ENCODE measurements around the gene GRB2. TPM values are rescaled to one million over a fixed set of nuclear protein-coding genes. Genes with fewer than 3 reads are reported as not detected.

The GRB2 gene
- total RNA-seq, 2 donors from 2014 or later = 120 to 144 TPM

GRCh38 chr17:75271233-75271954 is 134.1 kb downstream of the GRB2 start:
- Histone ChIP-seq H3K4me3 (peak overlapping the region; percentile 97), H3K4me1 (ENCODE audit: control insufficient read depth in 1 of 2, low read depth in 2 of 2) (peaks cover 12 to 25% of the 10 kb centered on the region in 2 donors), H3K36me3 (peaks cover 7% of the 10 kb centered on the region), H3K27ac (peak overlapping the region; percentile 71 to 87), H3K9me3 (no peaks in the 10 kb centered on the region), H3K27me3 (replicated peaks; ENCODE audit: insufficient read depth) (no peaks in the 10 kb centered on the region)
- DNase-seq (ENCODE audit: low spot score) (no peak), ATAC-seq (ENCODE audit: insufficient number of reproducible peaks, low FRiP score, low read depth) (peak; percentile 64)
- TF ChIP-seq CTCF (IDR thresholded peaks at IDR 0.05) = peak; percentile 75

GRCh38 chr17:75270966-75271232 is 134.6 kb downstream of the GRB2 start, which contains the start of gene MIF4GD:
TSS of gene MIF4GD (minus strand) at chr17:75271231. CDS start at chr17:75270195, 1,036 bp downstream.
- no peak for TF ChIP-seq CTCF (IDR thresholded peaks at IDR 0.05)
- Histone ChIP-seq H3K4me1 (ENCODE audit: control insufficient read depth in 1 of 2, low read depth in 2 of 2) (peaks cover 12 to 25% of the 10 kb centered on the region in 2 donors), H3K36me3 (peaks cover 12% of the 10 kb centered on the region), H3K27ac (peak within 1 kb of the TSS; percentile 97 to 99), H3K27me3 (replicated peaks; ENCODE audit: insufficient read depth) (no peaks in the 10 kb centered on the region), H3K4me3 (peak within 1 kb of the TSS; percentile 97), H3K9me3 (no peaks in the 10 kb centered on the region)
- DNase-seq (ENCODE audit: low spot score) = no peak
- no peak for ATAC-seq (ENCODE audit: insufficient number of reproducible peaks, low FRiP score, low read depth)

DNA sequence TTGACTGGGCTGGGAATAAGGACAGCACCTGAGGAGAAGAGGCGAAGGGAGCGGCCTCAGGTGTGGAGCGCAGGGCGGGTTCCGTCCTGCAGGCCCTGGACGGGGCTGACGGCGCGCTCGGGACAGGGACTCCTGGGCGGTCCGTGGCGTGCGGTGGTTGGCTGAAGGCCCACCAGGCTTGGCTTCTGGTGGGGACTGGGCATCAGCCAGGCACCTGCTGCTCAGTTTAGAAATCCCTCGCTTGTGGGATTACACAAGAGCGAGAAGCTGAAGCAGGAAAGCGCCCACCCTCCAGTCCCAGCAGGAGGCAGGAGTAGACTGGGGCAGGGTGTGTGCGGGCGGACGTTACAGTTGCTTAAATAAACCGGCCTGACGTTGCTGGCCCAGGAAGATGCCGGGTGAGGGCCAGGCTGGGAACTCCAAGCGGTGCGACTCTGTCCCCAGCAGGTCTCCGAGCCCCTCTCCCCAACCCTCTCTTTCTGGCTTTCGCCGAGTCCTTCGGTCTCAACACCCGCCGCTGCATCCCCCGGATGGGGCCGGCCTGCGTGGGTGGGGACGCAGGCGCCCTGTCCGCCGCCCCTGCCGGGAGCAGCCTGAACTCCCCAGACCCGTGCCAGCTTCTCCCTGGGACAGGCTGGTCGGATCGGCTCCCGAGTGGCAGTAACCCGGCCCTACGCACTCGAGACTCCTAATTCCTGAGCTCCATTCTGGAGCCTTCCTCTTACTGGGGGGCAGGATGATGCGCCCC is 135.1 kb downstream of the GRB2 start:
- no peaks in the 10 kb centered on the region for H3K9me3 ChIP-seq

GRCh38 chr17:75269844-75270217 is 135.6 kb downstream of the GRB2 start:
- no peaks in the 10 kb centered on the region for H3K9me3 ChIP-seq
- no peaks in the 10 kb centered on the region for H3K27me3 ChIP-seq (replicated peaks; ENCODE audit: insufficient read depth)
- H3K36me3 ChIP-seq = peaks cover 19% of the 10 kb centered on the region
- no peak for ATAC-seq (ENCODE audit: insufficient number of reproducible peaks, low FRiP score, low read depth)
- no peak for DNase-seq (ENCODE audit: low spot score)
- peak overlapping the region; percentile 97 for H3K4me3 ChIP-seq
- no peak for TF ChIP-seq CTCF (IDR thresholded peaks at IDR 0.05)
- peak overlapping the region; percentile 97 to 99 for H3K27ac ChIP-seq
- peaks cover 12 to 25% of the 10 kb centered on the region in 2 donors for H3K4me1 ChIP-seq (ENCODE audit: control insufficient read depth in 1 of 2, low read depth in 2 of 2)

More for the DNA sequence above, 135.1 kb downstream of the GRB2 start:
- Histone ChIP-seq H3K36me3 (peaks cover 17% of the 10 kb centered on the region), H3K4me1 (ENCODE audit: control insufficient read depth in 1 of 2, low read depth in 2 of 2) (peaks cover 12 to 25% of the 10 kb centered on the region in 2 donors), H3K27me3 (replicated peaks; ENCODE audit: insufficient read depth) (no peaks in the 10 kb centered on the region), H3K27ac (peak overlapping the region; percentile 97 to 99), H3K4me3 (peak overlapping the region; percentile 97)
- ATAC-seq (ENCODE audit: insufficient number of reproducible peaks, low FRiP score, low read depth) (peak; percentile 34), DNase-seq (ENCODE audit: low spot score) (no peak)
- peak; percentile 41 for TF ChIP-seq CTCF (IDR thresholded peaks at IDR 0.05)

Other genes with a start within 250 kb of the GRB2 start
- gene SUMO2, start 222.7 kb downstream of the GRB2 start, total RNA-seq = 10 to 100 TPM; 57.9 to 60.1 TPM
- 10 to 100 TPM; 30.3 to 39.3 TPM for gene NUP85, start 200.0 kb downstream of the GRB2 start, total RNA-seq
- gene GGA3, start 144.1 kb downstream of the GRB2 start, total RNA-seq = 10 to 100 TPM; 33.3 to 41.9 TPM
- gene MRPS7, start 143.8 kb downstream of the GRB2 start, total RNA-seq = 10 to 100 TPM; 29.0 to 33.2 TPM
- gene MIF4GD, start 134.4 kb downstream of the GRB2 start, total RNA-seq = 10 to 100 TPM; 32.5 to 70.1 TPM
- 10 to 100 TPM in 1 of 2 donors, 1 to 10 TPM in 1; 6.1 to 12.6 TPM for gene SLC25A19, start 116.2 kb downstream of the GRB2 start, total RNA-seq
- 10 to 100 TPM; 57.1 to 83.4 TPM for gene TMEM94, start 51.0 kb upstream of the GRB2 start, total RNA-seq
- gene CASKIN2, start 109.9 kb upstream of the GRB2 start, total RNA-seq = 10 to 100 TPM; 26.0 to 32.4 TPM
- 10 to 100 TPM; 17.1 to 48.6 TPM for gene TSEN54, start 110.8 kb upstream of the GRB2 start, total RNA-seq
- 10 to 100 TPM in 1 of 2 donors, 1 to 10 TPM in 1; 6.4 to 20.0 TPM for gene LLGL2, start 120.0 kb upstream of the GRB2 start, total RNA-seq
- 100 to 1,000 TPM; 103 to 151 TPM for gene MYO15B, start 182.1 kb upstream of the GRB2 start, total RNA-seq
- under 1 TPM; 0.27 to 0.28 TPM for gene SMIM5, start 227.8 kb upstream of the GRB2 start, total RNA-seq

All from thoracic aorta (tissue), 2 donors.